T-helper 2 cell (primary cell): ENCODE measurements around the gene FAM120AOS.
"Not testable (repeated sequence)": the region's sequence is repeated elsewhere in the genome, so short reads cannot be mapped to it uniquely, and the experiment has no call there.

Source experiments
- DNase-seq, 5 experiments: peaks; one replicate each; pipeline versions ENCODE4 v3.0.0 to v3.0.0-alpha.2; 2012 to 2022

The FAM120AOS gene

GRCh38 chr9:93467062-93467416, 13.7 kb upstream of the FAM120AOS start:
- peak in 1 of 5 experiments; percentile 76 for DNase-seq

GRCh38 chr9:93466416-93467061, 13.2 kb upstream of the FAM120AOS start:
- DNase-seq, result peak in 1 of 5 experiments; percentile 70

GRCh38 chr9:93465855-93466254, 12.5 kb upstream of the FAM120AOS start:
- DNase-seq, result no peak

DNA sequence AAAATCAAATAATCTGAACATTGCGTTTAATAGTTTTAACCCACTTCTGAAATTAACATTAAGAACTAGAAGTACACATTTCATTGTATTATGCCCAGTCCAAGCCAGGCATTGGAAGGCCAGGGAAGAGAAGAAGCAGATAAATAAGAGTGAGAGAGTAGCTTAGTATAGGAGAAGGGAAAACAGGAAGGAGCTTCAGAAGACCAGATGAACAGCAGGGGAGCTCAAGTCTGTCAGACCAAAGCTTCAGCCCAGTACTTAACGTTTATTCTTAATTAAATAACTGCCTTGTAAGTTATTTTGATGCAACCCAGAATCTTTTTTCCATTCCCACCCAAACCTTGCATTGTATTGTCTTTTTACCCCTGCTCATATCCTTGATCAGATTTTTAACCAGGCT, 11.5 kb upstream of the FAM120AOS start:
- DNase-seq, result peak in 1 of 5 experiments; percentile 24

DNA sequence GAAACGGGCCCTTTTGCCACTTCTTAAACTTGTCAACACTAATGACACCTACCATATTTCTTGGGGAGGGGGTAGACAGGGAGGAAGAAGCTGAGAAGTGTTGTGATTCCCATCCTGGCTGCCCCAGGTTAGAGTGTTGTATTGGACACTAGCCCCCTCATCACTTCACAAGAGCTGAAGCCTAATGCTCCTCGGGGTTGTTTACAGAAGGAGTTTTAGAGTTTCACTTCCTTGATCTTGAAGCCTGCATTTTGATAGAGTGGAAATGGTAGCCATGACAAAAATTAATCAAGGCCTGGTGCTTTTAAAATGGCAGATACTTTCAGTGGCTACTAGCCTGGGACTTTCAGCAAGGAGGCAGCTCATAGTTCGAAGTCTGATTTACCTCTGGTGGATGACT, 11.0 kb upstream of the FAM120AOS start:
- DNase-seq, result peak in 1 of 5 experiments; percentile 66

- DNase-seq, result peak in 1 of 5 experiments; percentile 90
Observed at GRCh38 chr9:93463638-93464248, 10.4 kb upstream of the FAM120AOS start.

GRCh38 chr9:93461821-93462220, 8.4 kb upstream of the FAM120AOS start:
- no peak for DNase-seq

GRCh38 chr9:93461414-93461743, 8.0 kb upstream of the FAM120AOS start:
- DNase-seq, result no peak

GRCh38 chr9:93460689-93461413, 7.5 kb upstream of the FAM120AOS start:
- DNase-seq, result peak in 1 of 5 experiments; percentile 48

- peak in 1 of 5 experiments; percentile 36 for DNase-seq
Observed at GRCh38 chr9:93459432-93459847, 6.1 kb upstream of the FAM120AOS start.

GRCh38 chr9:93458712-93459111, 5.3 kb upstream of the FAM120AOS start:
- no peak for DNase-seq

GRCh38 chr9:93457006-93457405, 3.6 kb upstream of the FAM120AOS start:
- DNase-seq, result no peak

DNA sequence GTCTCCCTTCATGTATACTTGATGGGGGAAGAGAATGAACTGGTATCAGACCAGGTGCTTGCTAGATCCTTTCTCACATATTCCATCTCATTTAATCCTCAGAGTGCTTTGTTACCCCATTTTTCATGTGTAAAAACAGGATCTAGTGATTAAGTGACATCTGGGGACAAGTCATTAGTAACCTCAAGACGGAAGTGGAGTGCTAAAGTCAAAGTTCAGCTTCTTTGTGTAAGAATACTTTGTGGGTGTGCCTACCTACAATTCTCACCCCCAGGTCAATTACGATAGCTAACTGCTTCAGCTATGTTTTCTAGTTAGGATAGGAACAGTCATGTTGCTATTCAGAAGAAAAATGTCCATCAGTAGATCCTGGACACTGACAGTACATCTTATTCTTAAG, 3.1 kb upstream of the FAM120AOS start:
- DNase-seq, result peak in 1 of 5 experiments; percentile 76

DNA sequence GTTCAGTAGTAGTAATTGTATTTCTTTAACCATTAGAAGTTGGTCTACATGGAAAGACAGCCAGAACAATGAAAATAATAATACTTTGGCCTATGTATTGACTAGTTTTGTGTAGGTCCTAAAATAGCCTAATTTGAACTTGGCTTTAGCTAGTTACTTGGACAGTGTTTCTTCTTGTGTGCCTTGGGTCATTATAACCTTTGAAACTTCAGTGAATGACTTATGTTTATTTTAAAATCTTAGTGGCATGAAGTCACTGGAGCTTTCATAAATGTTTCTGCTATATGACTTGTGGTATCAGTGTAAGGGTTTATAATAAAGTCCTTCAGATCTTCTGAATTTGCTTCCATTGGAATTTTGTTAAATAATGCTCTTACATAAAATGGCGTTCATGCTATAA, 2.6 kb upstream of the FAM120AOS start:
- DNase-seq, result no peak

DNA sequence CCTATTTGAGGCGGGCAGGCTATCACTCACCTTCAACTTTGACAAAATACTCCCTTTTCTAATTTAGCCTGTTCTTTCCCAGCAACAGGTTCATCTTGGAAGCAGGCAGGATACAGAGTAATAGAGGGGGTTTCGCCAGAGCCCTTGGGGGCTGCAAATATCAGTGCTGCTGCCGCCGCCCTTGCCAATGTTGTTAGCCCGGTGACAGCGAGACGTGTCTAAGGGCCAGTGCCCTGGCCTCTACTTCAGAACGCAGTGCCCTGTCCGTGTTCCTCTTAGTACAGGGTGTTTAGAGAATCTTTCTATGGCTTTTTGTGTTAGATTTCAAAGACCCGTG, 703 bp downstream of the FAM120AOS start:
- DNase-seq, result no peak

DNA sequence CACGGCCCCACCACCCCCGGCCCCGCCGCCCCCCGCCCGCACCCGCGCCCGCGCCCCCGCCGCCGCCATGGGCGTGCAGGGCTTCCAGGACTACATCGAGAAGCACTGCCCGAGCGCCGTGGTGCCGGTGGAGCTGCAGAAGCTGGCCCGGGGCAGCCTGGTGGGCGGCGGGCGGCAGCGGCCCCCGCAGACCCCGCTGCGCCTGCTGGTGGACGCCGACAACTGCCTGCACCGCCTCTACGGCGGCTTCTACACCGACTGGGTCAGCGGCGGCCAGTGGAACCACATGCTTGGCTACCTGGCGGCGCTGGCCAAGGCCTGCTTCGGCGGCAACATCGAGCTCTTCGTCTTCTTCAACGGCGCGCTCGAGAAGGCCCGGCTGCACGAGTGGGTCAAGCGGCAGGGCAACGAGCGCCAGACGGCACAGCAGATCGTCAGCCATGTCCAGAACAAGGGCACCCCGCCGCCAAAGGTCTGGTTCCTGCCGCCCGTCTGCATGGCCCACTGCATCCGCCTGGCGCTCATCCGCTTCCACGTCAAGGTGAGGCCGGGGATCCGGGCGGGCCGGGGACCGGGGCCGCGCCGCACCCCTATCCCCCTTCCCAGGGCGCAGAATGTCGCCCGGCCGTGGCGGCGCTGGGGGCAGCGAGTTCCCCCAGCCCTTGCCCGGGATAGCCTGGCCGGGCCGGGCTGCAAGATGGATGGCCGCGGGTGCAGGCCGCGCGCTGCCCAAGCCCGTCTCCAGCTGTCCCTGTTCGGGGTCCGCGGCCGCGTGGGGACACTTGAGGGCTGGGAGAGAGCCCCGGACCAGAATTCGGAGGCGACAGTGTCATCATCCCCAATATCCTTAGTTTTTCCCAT, 1.3 kb downstream of the FAM120AOS start:
- DNase-seq, result peak; percentile 15 to 62 (median 28)

- DNase-seq, result peak; percentile 60 to 92 (median 66)
Observed at GRCh38 chr9:93450945-93451815, 2.2 kb downstream of the FAM120AOS start, which contains the start of gene FAM120A. Gene FAM120A, plus strand, starts transcription at chr9:93451685. Its CDS starts 231 bp downstream, at chr9:93451916.

GRCh38 chr9:93447655-93448054, 5.7 kb downstream of the FAM120AOS start:
- DNase-seq, result no peak

DNA sequence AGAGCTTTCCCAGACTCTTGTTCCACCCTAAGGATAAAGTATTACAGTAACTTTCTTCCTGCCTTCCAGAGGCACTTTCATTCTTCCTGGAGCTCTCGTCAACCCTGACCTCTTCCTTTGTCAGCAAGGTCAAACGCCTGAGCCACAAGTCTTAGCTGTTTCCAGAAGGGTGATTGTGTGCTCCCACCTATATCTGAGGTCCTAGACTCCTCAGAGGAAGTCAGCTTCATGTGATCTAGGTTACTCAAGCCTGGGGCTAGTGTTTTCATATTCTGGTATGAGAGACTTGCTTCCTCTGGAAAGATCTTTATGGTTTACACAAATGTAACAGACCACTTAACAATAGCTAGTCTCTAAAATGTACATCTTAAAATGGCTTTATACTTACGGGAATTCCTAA, 7.3 kb downstream of the FAM120AOS start:
- DNase-seq, result no peak

GRCh38 chr9:93440896-93441580, 12.3 kb downstream of the FAM120AOS start:
- no peak for DNase-seq

DNA sequence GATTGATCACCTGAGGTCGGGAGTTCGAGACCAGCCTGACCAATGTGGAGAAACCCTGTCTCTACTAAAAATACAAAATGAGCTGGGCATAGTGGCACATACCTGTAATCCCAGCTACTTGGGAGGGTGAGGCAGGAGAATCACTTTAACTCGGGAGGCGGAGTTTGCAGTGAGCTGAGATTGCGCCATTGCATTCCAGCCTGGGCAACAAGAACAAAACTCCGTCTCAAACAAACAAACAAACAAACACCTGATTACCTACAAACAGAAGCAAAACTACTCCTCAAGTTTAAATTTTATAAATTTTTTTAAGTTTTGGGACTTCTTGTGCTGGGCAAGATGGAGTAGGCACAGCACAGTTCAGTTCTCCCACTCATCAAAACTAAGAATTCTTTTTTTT, 14.1 kb downstream of the FAM120AOS start:
- DNase-seq, result not testable (repeated sequence)
